HuH-7.5 (cell line): ENCODE data around the gene TNRC6C.

ENCODE experiments used
- DNase-seq: peaks from one replicate; pipeline ENCODE4 v3.0.0; 2011; ENCODE audit warnings: low spot score

Gene TNRC6C

GRCh38 chr17:78125138-78125913 is 166.8 kb downstream of the TNRC6C start:
- no peak for DNase-seq

- DNase-seq, result no peak
These were observed 167.7 kb downstream of the TNRC6C start for GRCh38 chr17:78125976-78126894.

DNA sequence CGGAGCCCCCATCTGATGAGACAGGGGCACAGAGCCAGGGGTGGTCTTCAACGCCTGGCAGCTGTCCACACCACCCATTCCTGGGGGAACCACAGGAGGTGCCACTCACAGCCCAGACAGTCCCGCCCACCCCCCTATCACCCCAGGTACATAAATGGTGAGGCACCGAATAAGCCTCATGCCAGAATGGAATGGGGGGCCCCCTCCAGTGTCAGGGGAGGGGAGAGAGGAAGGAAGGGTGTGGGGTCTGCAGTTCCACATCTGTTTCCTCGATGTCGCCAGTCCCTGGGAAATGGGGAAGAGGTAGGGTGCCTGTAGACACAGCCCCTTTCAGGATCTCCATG is 168.4 kb downstream of the TNRC6C start:
- no peak for DNase-seq

DNA sequence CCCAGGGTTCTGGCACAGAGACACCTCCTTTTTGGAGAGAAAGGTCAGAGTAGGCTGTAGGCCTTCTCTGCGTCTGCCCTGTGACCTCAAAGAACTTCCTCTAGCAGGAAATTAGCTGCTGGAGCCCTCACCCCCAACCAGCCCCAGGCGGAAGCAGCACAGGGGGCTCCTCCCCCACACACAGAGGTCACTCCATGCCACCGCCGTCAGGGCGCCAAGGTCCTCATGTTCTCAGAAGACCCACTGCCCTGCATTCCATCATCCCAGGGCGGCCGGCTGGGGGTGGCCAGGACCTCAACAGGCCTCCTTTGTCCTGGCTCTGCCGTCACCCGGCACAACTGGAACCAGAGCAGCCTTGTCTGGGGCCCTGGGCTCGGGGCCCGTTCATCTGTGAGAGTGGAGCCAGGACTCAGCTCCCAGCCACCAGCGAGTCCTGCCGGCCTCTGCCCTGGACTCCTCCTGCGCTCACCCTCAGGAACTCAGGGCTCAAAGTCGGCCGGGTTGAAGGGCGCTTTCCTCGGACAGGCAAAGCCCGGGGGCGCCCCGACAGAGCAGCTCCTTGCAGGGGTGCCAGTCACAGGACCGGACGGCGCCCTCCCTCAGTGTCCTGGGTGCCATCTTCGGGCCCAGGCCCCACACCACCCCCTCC is 168.9 kb downstream of the TNRC6C start:
- peak; percentile 62 for DNase-seq

GRCh38 chr17:78127888-78128550 is 169.5 kb downstream of the TNRC6C start:
- peak; percentile 68 for DNase-seq

- DNase-seq, result peak; percentile 84
These were observed 170.2 kb downstream of the TNRC6C start, which contains the start of gene TMC6 for GRCh38 chr17:78128551-78129350. Gene TMC6 (minus strand): TSS chr17:78128755. CDS start chr17:78126832, 1,923 bp downstream.

GRCh38 chr17:78129351-78130089 is 171.0 kb downstream of the TNRC6C start:
- DNase-seq, result no peak

- no peak for DNase-seq
These were observed 171.6 kb downstream of the TNRC6C start for GRCh38 chr17:78130090-78130436.

DNA sequence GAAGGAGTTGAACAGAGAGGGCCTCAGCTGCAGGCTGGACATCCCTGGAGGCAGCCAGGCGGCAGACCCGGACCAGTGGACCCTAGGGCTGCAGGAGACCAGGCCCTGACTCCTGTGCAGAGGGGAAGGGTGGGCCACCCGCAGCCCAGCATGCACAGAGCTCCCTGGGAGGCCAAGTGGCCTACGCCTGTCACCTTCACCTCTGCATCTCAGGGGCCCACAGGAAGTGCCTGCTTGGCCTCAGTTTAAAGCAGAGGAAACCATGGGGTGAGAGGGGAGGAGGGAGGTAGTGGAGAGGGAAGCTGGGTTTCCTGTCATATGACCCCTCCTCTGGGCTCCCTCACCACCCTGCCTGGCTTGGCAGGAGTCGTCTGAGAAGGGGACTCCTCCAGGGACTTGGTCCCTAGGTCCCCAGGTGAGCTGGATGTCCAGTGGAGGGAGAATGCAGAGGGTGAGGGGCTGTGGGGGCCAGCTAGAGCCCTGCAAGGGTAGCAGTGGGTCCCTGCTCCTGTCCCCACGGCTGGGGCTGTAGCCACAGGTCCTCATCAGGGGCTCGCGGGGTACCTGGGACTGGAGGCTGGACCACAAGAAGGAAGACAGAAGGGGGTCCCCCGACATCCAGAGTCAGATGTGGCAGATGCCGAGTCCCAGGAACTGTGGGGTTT is 172.1 kb downstream of the TNRC6C start, which contains the start of gene TMC8:
Gene TMC8 (plus strand): TSS at position 335 of the 665 bp plus-strand sequence. CDS start 818 bp downstream, outside the sequence.
- no peak for DNase-seq

GRCh38 chr17:78131172-78132083 is 172.9 kb downstream of the TNRC6C start:
- no peak for DNase-seq

DNA sequence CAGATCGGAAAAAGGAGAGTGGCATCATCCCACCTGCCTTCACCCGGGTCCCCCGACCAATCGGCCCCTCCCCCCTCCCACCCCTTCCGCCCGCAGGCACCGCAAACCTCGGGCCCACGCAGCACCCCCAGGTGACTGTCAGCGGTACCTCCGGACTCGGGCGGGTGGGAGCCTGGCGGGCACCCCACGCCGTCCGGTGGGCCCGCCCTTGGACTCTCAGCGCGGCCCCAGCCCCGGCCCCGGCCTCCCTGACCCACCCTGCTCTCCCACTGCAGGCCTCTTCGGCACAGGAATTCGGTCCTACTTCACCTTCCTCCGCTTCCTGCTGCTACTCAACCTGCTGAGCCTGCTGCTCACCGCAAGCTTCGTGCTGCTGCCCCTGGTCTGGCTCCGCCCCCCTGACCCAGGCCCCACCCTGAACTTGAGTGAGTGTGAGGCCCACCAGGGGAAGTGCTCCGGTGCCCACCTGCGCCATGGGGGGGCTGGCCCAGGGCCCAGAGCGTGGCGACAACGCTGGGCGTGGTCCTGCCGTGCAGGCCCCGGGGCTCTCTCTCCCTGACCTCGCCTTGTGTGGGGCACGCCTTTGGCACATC is 173.7 kb downstream of the TNRC6C start:
- no peak for DNase-seq

DNA sequence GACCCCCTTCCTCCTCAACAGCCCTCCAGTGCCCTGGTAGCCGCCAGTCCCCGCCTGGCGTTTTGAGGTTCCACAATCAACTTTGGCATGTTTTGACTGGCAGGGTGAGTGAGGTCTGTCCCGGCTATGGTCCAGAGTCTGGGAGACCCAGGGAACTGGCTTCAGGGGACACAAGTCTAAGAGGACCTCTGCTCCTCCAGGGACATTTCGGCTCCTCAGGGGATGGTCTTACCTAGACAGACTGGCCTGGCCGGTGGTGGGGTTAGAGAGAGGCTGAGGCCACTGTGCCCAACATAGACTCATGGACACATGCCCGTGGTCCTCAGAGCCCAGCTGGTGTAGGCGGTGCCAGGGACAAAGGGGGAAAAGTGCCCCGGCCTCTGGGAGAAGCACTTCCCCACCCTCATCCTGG is 174.3 kb downstream of the TNRC6C start:
- DNase-seq, result no peak

DNA sequence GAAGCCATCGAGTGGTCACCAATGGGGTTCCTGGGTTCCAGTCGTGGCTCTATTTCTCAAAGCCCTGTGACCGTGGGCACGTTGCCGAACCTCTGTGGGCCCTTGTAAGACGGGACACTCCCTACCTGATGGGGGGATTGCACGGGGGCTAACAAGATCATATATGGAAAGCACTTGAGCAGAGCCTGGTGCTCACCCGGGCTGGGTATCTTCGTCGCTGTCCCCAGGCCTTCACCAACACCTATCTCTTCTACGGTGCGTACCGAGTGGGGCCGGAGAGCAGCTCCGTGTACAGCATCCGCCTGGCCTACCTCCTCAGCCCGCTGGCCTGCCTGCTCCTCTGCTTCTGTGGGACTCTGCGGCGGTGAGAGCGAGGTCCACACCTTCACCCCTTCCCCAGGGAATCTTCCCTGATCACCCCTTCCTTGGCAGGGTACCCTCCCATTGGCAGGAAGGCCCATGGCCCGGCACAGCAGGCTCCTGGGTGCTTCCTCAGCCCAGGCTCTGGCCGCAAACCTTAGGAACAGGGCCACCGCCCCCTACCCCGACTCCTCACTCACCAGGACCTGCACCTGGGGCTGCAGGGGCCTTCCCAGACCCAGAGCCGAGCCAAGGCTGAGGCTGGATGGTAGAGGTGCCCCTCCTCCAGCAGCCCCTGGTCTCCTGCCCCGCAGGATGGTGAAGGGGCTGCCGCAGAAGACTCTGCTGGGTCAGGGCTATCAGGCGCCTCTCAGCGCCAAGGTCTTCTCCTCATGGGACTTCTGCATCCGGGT is 174.9 kb downstream of the TNRC6C start:
- no peak for DNase-seq

- peak; percentile 95 for DNase-seq
These were observed 175.7 kb downstream of the TNRC6C start for GRCh38 chr17:78133971-78134898.

DNA sequence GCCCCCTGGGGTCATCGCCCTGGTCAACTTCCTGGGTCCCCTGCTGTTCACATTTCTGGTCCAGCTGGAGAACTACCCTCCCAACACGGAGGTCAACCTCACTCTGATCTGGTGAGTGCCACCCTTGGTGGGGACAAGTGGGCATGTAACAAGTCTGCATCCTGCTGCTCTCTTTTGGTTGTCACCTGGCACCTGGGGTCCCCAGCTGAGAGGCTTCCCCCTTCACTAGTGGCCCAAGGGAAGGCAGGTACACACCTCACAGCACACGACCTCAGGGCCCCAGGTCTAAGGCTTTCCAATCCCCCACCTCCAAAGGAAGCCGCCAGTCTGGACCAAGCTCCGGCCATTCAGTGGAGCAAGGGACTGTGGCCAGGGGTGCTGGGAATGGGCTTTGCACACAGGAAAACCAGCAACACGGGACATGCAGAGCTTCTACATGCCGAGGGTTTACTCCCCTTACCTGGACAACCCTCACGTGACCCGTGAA is 176.4 kb downstream of the TNRC6C start:
- no peak for DNase-seq

DNA sequence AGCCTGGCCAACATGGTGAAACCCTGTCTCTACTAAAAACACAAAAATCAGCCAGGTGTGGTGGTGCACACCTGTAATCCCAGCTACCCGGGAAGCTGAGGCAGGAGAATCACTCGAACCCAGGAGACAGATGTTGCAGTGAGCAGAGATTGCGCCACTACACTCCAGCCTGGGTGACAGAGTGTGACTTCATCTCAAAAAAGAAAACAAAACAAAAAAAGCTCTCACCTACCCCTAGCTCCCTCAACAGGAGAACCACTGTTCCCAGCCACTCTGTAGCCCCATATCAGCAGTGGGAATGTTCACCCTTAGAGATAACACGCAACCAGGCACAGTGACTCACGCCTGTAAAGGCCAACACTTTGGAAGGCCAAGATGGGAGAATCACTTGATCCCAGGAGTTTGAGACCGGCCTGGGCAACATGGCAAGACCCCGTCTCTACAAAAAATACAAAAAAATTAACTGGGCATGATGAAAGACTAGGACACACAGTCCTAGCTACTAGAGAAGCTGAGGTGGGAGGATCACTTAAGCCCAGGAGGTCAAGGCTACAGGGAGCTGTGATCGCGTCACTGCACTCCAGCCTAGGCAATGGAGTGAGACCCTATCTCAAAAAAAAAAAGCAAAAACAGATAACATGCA is 177.5 kb downstream of the TNRC6C start:
- no peak for DNase-seq
